ENCODE measurements around the gene CD300A.

The CD300A gene

GRCh38 chr17:74455821-74456220, 10.6 kb upstream of the CD300A start:
- H3K27ac ChIP-seq (replicated peaks): no peak overlapping the region
- no peak for TF ChIP-seq SPI1 (IDR thresholded peaks at IDR 0.05; ENCODE audit: borderline replicate concordance, low read depth)
- no peak for TF ChIP-seq CTCF (IDR thresholded peaks at IDR 0.05; ENCODE audit: insufficient read depth, low read length)
- TF ChIP-seq POLR2AphosphoS5 (IDR thresholded peaks at IDR 0.05; ENCODE audit: low read depth): no peak
- TF ChIP-seq GABPA (IDR thresholded peaks at IDR 0.05; ENCODE audit: low read depth): no peak
- TF ChIP-seq REST (IDR thresholded peaks at IDR 0.05; ENCODE audit: insufficient replicate concordance, low read depth): no peak
- H3K4me3 ChIP-seq (replicated peaks; ENCODE audit: insufficient read depth, low read length): no peak overlapping the region
- DNase-seq (ENCODE audit: low read depth in 1 of 2, low spot score in 1 of 2): no peak
- H3K27me3 ChIP-seq (ENCODE audit: insufficient read depth, poor library complexity, severe bottlenecking): no peaks in the 10 kb centered on the region

- peak in 1 of 2 experiments; percentile 71 for DNase-seq (ENCODE audit: low read depth in 1 of 2, low spot score in 1 of 2)
- H3K4me3 ChIP-seq (replicated peaks; ENCODE audit: insufficient read depth, low read length): no peak overlapping the region
- TF ChIP-seq SPI1 (IDR thresholded peaks at IDR 0.05; ENCODE audit: borderline replicate concordance, low read depth) (no peak), POLR2AphosphoS5 (IDR thresholded peaks at IDR 0.05; ENCODE audit: low read depth) (no peak), REST (IDR thresholded peaks at IDR 0.05; ENCODE audit: insufficient replicate concordance, low read depth) (no peak), CTCF (IDR thresholded peaks at IDR 0.05; ENCODE audit: insufficient read depth, low read length) (peak; percentile 67), GABPA (IDR thresholded peaks at IDR 0.05; ENCODE audit: low read depth) (no peak)
- no peak overlapping the region for H3K27ac ChIP-seq (replicated peaks)
- H3K27me3 ChIP-seq (ENCODE audit: insufficient read depth, poor library complexity, severe bottlenecking): no peaks in the 10 kb centered on the region
Measured at GRCh38 chr17:74457146-74457819, 9.2 kb upstream of the CD300A start.

- TF ChIP-seq REST (IDR thresholded peaks at IDR 0.05; ENCODE audit: insufficient replicate concordance, low read depth) (no peak), GABPA (IDR thresholded peaks at IDR 0.05; ENCODE audit: low read depth) (no peak), POLR2AphosphoS5 (IDR thresholded peaks at IDR 0.05; ENCODE audit: low read depth) (no peak), SPI1 (IDR thresholded peaks at IDR 0.05; ENCODE audit: borderline replicate concordance, low read depth) (no peak), CTCF (IDR thresholded peaks at IDR 0.05; ENCODE audit: insufficient read depth, low read length) (no peak)
- Histone ChIP-seq H3K27me3 (ENCODE audit: insufficient read depth, poor library complexity, severe bottlenecking) (no peaks in the 10 kb centered on the region), H3K4me3 (replicated peaks; ENCODE audit: insufficient read depth, low read length) (no peak overlapping the region), H3K27ac (replicated peaks) (no peak overlapping the region)
- DNase-seq (ENCODE audit: low read depth in 1 of 2, low spot score in 1 of 2): no peak
Measured at GRCh38 chr17:74457820-74458166, 8.6 kb upstream of the CD300A start.
